Measurements from ENCODE around the gene C1orf53. TPM values are rescaled to one million over a fixed set of nuclear protein-coding genes. Genes with fewer than 3 reads are reported as not detected.

C1orf53 gene
- total and polyA plus RNA-seq, 9 of the 15 experiments (the other 6 are each of a cell fraction or from before 2014, with no cell fraction given): 0.31 to 3.2 (median 2.3) TPM

DNA sequence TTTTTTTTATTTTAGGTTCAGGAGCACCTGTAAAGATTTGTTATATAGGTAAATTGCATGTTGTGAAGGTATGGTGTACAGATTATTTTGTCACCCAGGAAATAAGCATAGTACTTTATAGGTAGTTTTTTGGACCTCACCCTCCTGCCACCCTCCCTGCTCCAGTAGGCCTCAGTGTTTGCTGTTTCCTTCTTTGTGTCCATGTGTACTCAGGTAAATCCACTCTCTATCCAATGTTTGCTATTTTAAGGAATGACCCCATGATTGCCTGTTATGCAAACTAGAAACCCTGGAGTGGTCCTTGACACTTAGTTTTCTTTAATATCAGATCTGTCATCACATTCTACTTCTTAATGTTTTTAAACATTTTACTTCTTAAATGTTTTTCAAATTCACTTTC, 48.7 kb downstream of the C1orf53 start (continued):
- TF ChIP-seq EHMT2 (IDR thresholded peaks at IDR 0.05): no peak
- TF ChIP-seq, protein P1, sequence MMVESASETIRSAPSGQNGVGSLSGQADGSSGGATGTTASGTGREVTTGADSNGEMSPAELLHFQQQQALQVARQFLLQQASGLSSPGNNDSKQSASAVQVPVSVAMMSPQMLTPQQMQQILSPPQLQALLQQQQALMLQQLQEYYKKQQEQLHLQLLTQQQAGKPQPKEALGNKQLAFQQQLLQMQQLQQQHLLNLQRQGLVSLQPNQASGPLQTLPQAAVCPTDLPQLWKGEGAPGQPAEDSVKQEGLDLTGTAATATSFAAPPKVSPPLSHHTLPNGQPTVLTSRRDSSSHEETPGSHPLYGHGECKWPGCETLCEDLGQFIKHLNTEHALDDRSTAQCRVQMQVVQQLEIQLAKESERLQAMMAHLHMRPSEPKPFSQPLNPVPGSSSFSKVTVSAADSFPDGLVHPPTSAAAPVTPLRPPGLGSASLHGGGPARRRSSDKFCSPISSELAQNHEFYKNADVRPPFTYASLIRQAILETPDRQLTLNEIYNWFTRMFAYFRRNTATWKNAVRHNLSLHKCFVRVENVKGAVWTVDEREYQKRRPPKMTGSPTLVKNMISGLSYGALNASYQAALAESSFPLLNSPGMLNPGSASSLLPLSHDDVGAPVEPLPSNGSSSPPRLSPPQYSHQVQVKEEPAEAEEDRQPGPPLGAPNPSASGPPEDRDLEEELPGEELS (CRISPR knock-in tag; IDR thresholded peaks at IDR 0.05; ENCODE audit: borderline replicate concordance): no peak
- TF ChIP-seq PHF8 (IDR thresholded peaks at IDR 0.05; ENCODE audit: borderline replicate concordance, low read length): no peak
- TF ChIP-seq, protein P2, sequence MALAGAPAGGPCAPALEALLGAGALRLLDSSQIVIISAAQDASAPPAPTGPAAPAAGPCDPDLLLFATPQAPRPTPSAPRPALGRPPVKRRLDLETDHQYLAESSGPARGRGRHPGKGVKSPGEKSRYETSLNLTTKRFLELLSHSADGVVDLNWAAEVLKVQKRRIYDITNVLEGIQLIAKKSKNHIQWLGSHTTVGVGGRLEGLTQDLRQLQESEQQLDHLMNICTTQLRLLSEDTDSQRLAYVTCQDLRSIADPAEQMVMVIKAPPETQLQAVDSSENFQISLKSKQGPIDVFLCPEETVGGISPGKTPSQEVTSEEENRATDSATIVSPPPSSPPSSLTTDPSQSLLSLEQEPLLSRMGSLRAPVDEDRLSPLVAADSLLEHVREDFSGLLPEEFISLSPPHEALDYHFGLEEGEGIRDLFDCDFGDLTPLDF (CRISPR knock-in tag; IDR thresholded peaks at IDR 0.05): no peak
- no peak for TF ChIP-seq ERF (CRISPR knock-in tag; IDR thresholded peaks at IDR 0.05)
- TF ChIP-seq TCF3 (CRISPR knock-in tag; IDR thresholded peaks at IDR 0.05): no peak
- TF ChIP-seq EP400 (IDR thresholded peaks at IDR 0.05): no peak

DNA sequence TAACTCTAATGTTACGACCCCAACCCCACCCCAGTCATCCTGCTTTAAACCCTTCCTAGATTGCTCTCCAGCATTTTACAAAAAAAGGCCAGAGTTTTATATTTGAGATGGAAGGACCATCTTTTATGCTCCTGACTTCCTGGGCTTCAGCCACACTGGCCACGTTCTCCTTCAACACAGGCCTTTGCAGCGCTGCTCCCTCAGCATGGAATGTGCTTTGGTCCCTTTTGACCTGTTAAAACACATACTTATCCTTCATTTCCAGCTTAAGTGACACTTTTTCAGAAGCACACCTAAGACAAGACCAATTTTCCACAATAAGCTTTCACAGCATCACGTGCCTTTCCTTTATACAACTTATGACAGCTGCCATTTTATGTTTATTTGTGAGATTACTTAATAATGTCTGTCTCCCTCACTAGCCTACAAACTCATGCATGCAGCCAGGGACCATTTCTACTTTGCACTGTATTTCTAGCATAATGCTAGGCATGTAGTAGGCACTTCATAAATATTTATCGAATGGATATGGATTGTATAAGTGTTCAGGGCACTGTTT, 49.3 kb downstream of the C1orf53 start:
- FAIRE-seq: no peak
- BruUV-seq (replicated peaks): no TSS peak
- H3K4me2 ChIP-seq (ENCODE audit: insufficient read depth, low read length): no peak overlapping the region
- CTCF ChIA-PET (ENCODE audit: low intra/inter-chr PET ratio): no interaction called here
- no peaks in the 10 kb centered on the region for H3K79me2 ChIP-seq (ENCODE audit: control insufficient read depth, insufficient read depth, low read length)
- H3K36me3 ChIP-seq (ENCODE audit: control insufficient read depth, insufficient read depth, low read length): no peaks in the 10 kb centered on the region
- no peaks in the 10 kb centered on the region for H3K27me3 ChIP-seq (ENCODE audit: control insufficient read depth in 2 of 2, insufficient read depth in 2 of 2, low read length in 2 of 2)
- no peak overlapping the region for H3K27ac ChIP-seq (ENCODE audit: extremely low read depth, low read depth, low read length)
- in situ Hi-C loops (cut with MboI) (no loop called here), intact Hi-C loops (cut with micrococcal nuclease) (no loop called here)
- H4K20me1 ChIP-seq (replicated peaks; ENCODE audit: control insufficient read depth, insufficient read depth, low read length): no peaks in the 10 kb centered on the region
- H3K9me3 ChIP-seq (replicated peaks; ENCODE audit: control insufficient read depth, insufficient read depth, low read depth, low read length): no peaks in the 10 kb centered on the region
- no peak overlapping the region for H3K9ac ChIP-seq (ENCODE audit: insufficient read depth in 1 of 2, low read depth in 2 of 2, low read length in 2 of 2)
- peaks cover 0 to 7% of the 10 kb centered on the region in 2 experiments; a peak in 1 of 5 replicates for H3K4me1 ChIP-seq (replicated peaks in 1 of 2; ENCODE audit: control insufficient read depth in 2 of 2, insufficient read depth in 2 of 2, low read length in 2 of 2)
- H3K4me3 ChIP-seq: no peak overlapping the region
- WGBS (ENCODE audit: insufficient coverage, low coverage, missing lambda C conversion rate): 35% methylated on average over 5 of the region's 5 CpGs
- ATAC-seq: no peak
- DNase-seq (ENCODE audit: extremely low read depth in 1 of 4, low spot score in 3 of 4): no peak
- no peaks in the 10 kb centered on the region for H3K9me1 ChIP-seq (ENCODE audit: control insufficient read depth, insufficient read depth, low read length)
- POLR2A ChIA-PET: no interaction called here
- no peak overlapping the region for H2AFZ ChIP-seq (ENCODE audit: low read depth, low read length)
- TF ChIP-seq, protein P3, sequence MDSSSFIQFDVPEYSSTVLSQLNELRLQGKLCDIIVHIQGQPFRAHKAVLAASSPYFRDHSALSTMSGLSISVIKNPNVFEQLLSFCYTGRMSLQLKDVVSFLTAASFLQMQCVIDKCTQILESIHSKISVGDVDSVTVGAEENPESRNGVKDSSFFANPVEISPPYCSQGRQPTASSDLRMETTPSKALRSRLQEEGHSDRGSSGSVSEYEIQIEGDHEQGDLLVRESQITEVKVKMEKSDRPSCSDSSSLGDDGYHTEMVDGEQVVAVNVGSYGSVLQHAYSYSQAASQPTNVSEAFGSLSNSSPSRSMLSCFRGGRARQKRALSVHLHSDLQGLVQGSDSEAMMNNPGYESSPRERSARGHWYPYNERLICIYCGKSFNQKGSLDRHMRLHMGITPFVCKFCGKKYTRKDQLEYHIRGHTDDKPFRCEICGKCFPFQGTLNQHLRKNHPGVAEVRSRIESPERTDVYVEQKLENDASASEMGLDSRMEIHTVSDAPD (CRISPR knock-in tag; IDR thresholded peaks at IDR 0.05): no peak
- TF ChIP-seq, protein P4, sequence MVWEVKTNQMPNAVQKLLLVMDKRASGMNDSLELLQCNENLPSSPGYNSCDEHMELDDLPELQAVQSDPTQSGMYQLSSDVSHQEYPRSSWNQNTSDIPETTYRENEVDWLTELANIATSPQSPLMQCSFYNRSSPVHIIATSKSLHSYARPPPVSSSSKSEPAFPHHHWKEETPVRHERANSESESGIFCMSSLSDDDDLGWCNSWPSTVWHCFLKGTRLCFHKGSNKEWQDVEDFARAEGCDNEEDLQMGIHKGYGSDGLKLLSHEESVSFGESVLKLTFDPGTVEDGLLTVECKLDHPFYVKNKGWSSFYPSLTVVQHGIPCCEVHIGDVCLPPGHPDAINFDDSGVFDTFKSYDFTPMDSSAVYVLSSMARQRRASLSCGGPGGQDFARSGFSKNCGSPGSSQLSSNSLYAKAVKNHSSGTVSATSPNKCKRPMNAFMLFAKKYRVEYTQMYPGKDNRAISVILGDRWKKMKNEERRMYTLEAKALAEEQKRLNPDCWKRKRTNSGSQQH (CRISPR knock-in tag; IDR thresholded peaks at IDR 0.05): no peak
- no peak for TF ChIP-seq ZNF586 (CRISPR knock-in tag; conservative IDR thresholded peaks at IDR 0.05)
- TF ChIP-seq HNRNPLL (IDR thresholded peaks at IDR 0.05; ENCODE audit: low read depth, low read length, poor library complexity, severe bottlenecking): no peak
- TF ChIP-seq HNRNPUL1 (IDR thresholded peaks at IDR 0.05; ENCODE audit: low read length): no peak
- TF ChIP-seq MAZ (CRISPR knock-in tag; conservative IDR thresholded peaks at IDR 0.05 in 1 of 2, IDR thresholded peaks at IDR 0.05 in 1 of 2): no peak
- TF ChIP-seq NFYB (IDR thresholded peaks at IDR 0.05; ENCODE audit: extremely low read depth, insufficient read length): no peak
- TF ChIP-seq CCAR2 (IDR thresholded peaks at IDR 0.05; ENCODE audit: low read depth, low read length): no peak
